Lung (tissue), 16 donors: ENCODE measurements around the gene LOXL4. TPM values are rescaled to one million over a fixed set of nuclear protein-coding genes. Genes with fewer than 3 reads are reported as not detected.

ENCODE experiments used
- ATAC-seq: fragments of 200-7000 bp; cut with Tn5 transposase; one replicate; pipeline ENCODE4 v1.9.1; 2020; ENCODE audit warnings: moderate number of reproducible peaks; ENCODE audit not compliant: insufficient read depth, low FRiP score
- DNase-seq, 3 donors: peaks; one replicate each; pipeline ENCODE4 v3.0.0-alpha.2; 2013 to 2017
- H3K27ac ChIP-seq, 2 donors: one replicate each; pipeline ENCODE4 v1.5.1; 2013; ENCODE audit warnings: mild to moderate bottlenecking in 2 of 2, moderate library complexity in 2 of 2, control low read depth in 1 of 2, inconsistent platforms in 1 of 2, low read depth in 1 of 2, low read length in 1 of 2
- H3K27me3 ChIP-seq, 3 donors: one replicate each; pipeline ENCODE4 v1.5.1; 2013; ENCODE audit warnings: low read length in 2 of 3; ENCODE audit not compliant: control insufficient read depth in 3 of 3, insufficient read depth in 3 of 3
- H3K36me3 ChIP-seq, 4 donors: one replicate each; pipeline ENCODE4 v1.5.1; 2013; ENCODE audit warnings: low read length in 4 of 4, mild to moderate bottlenecking in 1 of 4, moderate library complexity in 1 of 4; ENCODE audit not compliant: control insufficient read depth in 4 of 4, insufficient read depth in 4 of 4
- H3K4me1 ChIP-seq, 5 donors: one replicate each; pipeline ENCODE4 v1.5.1; 2013; ENCODE audit warnings: low read length in 5 of 5, mild to moderate bottlenecking in 2 of 5, moderate library complexity in 1 of 5; ENCODE audit not compliant: control insufficient read depth in 5 of 5, insufficient read depth in 5 of 5
- H3K4me3 ChIP-seq: one replicate; pipeline ENCODE4 v1.5.1; 2013; ENCODE audit warnings: mild to moderate bottlenecking, control low read depth, moderate library complexity
- H3K9ac ChIP-seq, 2 donors: one replicate each; pipeline ENCODE4 v1.5.1; 2013; ENCODE audit warnings: low read length in 2 of 2, control low read depth in 1 of 2; ENCODE audit not compliant: insufficient read depth in 1 of 2
- H3K9me3 ChIP-seq, 4 donors: one replicate each; pipeline ENCODE4 v1.5.1; 2013; ENCODE audit warnings: low read length in 3 of 4, mild to moderate bottlenecking in 1 of 4, moderate library complexity in 1 of 4; ENCODE audit not compliant: control insufficient read depth in 4 of 4, insufficient read depth in 3 of 4
- WGBS, 2 donors: extraction: QIAGEN DNeasy Blood & Tissue Kit; methylation state at CpG; one replicate each; pipeline ENCODE4 v1.1.7; 2013; 5-methylcytosine and 5-hydroxymethylcytosine counted together
- long read RNA-seq, 5 donors: transcript quantifications; one replicate each; lab custom pipeline, GENCODE V29; 2026
- polyA plus RNA-seq, 2 donors: library from polyadenylated mRNA; stranded (reverse); fragments of 200-250 nt; gene quantifications; one replicate each; pipeline ENCODE4 v1.2.1, GENCODE V29; 2013
- total RNA-seq, 2 donors: library from RNA; depleted of rRNA in 1 of 2; stranded (reverse); fragments of >200 nt in 1 of 2; gene quantifications; one replicate each; pipeline ENCODE4 v1.2.1, GENCODE V29; 2014 to 2021
- TF ChIP-seq, protein P1 (sequence below): IDR thresholded peaks from 2 replicates; pipeline ENCODE4 v1.5.1; 2012; ENCODE audit warnings: mild to moderate bottlenecking; ENCODE audit errors: control extremely low read depth, extremely low read depth
- donor health status: control.
- donor health status: control.
- donor health status: Bipolar disorder and iron deficiency.
- donor health status: healthy.
- donor health status: DM: yes; HTN: yes; CAD: no.

LOXL4 gene
- total RNA-seq (1 to 10 TPM; 3.2 to 3.3 TPM), polyA plus RNA-seq (1 to 10 TPM; 1.6 to 2.0 TPM)
- long read RNA-seq, donor 1 = 0 reads
- long read RNA-seq, donor 2, partial matches to known transcripts = 0 of 1 reads
- long read RNA-seq, donor 2, other reads (novel, unspliced or antisense) = 0 of 1 reads
- long read RNA-seq, donor 3 = 0 reads
- long read RNA-seq, donor 4 = 0 reads
- long read RNA-seq, donor 5, partial matches to known transcripts = 0 of 2 reads
- long read RNA-seq, donor 5, other reads (novel, unspliced or antisense) = 0 of 2 reads

DNA sequence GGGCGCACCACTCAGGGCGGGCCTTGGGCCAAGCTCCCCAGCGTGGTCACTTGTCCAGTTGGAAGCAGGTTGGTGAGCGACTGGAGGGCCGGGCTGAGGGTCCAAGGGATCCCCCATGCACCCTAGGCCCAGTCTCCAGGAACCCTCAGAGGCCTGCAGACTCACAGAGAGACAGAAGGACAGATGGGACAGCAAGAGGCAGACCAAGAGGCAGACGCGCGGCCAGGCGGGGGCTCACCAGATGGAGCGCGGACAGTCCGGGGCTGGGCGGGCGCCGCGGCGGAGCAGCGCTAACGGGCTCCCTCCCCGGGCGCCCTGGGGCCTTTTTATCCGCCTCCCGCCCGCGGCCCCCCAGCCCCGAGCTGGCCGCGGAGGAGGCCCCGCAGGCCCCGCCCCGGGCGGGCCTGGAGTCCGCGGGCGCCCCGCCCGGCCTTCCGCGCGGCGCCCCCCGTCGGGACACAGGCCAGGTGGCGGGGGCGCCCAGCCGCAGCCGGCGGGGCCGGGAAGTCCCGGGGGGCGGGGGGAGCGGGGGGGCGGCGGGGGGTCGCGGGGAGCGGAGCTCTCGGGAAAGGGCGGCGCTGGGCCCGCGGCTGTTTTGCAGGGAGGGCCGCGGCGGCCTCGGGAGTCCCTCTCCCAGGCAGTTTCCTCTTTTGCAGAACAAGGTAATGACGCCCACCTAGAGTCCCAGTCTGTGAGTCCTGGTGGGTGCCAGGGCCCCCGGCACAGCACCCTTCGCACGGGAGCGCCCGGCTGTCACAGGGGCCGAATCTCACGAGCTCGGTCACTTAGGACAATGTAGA is at the start of gene LOXL4:
Gene LOXL4, minus strand, starts transcription at position 301 of the 800 bp plus-strand sequence. CDS start 5,175 bp downstream, outside the sequence.
- Histone ChIP-seq H3K9ac (peak within 1 kb of the TSS; percentile 25 to 48), H3K4me1 (peaks cover 3 to 22% (median 5%) of the 10 kb centered on the region in 5 donors)

DNA sequence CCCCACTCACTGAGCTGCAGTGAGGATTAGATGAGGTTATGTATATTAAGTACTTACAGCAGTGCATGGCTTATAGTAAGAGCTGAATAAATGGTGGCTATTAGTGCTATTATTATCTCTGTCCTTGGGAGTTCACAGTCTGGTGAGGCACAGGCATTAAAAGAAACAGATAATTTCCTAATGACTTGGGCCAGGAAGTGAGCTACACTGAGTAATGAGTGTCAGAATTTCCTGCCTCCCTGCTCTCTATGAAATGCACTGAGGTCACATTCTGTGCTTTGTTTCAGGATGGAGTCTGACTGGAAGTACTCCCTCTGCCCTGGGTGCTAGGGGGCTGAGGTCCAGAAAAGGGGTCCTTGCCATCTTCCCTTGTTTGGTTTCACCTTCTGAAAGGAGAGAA is 48.7 kb upstream of the LOXL4 start:
- no peaks in the 10 kb centered on the region for H3K27me3 ChIP-seq
- TF ChIP-seq, protein P1, sequence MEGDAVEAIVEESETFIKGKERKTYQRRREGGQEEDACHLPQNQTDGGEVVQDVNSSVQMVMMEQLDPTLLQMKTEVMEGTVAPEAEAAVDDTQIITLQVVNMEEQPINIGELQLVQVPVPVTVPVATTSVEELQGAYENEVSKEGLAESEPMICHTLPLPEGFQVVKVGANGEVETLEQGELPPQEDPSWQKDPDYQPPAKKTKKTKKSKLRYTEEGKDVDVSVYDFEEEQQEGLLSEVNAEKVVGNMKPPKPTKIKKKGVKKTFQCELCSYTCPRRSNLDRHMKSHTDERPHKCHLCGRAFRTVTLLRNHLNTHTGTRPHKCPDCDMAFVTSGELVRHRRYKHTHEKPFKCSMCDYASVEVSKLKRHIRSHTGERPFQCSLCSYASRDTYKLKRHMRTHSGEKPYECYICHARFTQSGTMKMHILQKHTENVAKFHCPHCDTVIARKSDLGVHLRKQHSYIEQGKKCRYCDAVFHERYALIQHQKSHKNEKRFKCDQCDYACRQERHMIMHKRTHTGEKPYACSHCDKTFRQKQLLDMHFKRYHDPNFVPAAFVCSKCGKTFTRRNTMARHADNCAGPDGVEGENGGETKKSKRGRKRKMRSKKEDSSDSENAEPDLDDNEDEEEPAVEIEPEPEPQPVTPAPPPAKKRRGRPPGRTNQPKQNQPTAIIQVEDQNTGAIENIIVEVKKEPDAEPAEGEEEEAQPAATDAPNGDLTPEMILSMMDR = no peak
- peaks cover 0 to 9% (median 3%) of the 10 kb centered on the region in 5 donors for H3K4me1 ChIP-seq
- ATAC-seq (no peak), DNase-seq (peak in 1 of 3 donors; percentile 45)
- H3K27ac ChIP-seq = peak overlapping the region in 1 of 2 donors; percentile 83
- H3K4me3 ChIP-seq = no peak overlapping the region
- H3K9ac ChIP-seq = no peak overlapping the region
- no peaks in the 10 kb centered on the region for H3K9me3 ChIP-seq
- H3K36me3 ChIP-seq = no peaks in the 10 kb centered on the region

More for the DNA sequence above, at the start of gene LOXL4:
- Histone ChIP-seq H3K9me3 (no peaks in the 10 kb centered on the region), H3K27ac (peak within 1 kb of the TSS; percentile 65 to 82), H3K4me3 (peak within 1 kb of the TSS; percentile 29), H3K27me3 (no peaks in the 10 kb centered on the region), H3K36me3 (no peaks in the 10 kb centered on the region)
- 4 to 9% methylated on average over 44 to 75 of the region's 75 CpGs for WGBS, 2 donors
- TF ChIP-seq, protein P1 = no peak
- DNase-seq (peak; percentile 48 to 71 (median 52)), ATAC-seq (peak; percentile 23)

GRCh38 chr10:98316170-98316569 is 48.2 kb upstream of the LOXL4 start:
- H3K9me3 ChIP-seq = no peaks in the 10 kb centered on the region
- no peak for ATAC-seq
- H3K27ac ChIP-seq = peak overlapping the region in 1 of 2 donors; percentile 71
- no peak overlapping the region for H3K4me3 ChIP-seq
- WGBS, 2 donors = 43 to 54% methylated on average over 5 of the region's 5 CpGs
- DNase-seq = no peak
- H3K4me1 ChIP-seq = peaks cover 0 to 9% (median 1%) of the 10 kb centered on the region in 5 donors
- H3K27me3 ChIP-seq = no peaks in the 10 kb centered on the region
- TF ChIP-seq, protein P1 = no peak
- no peak overlapping the region for H3K9ac ChIP-seq
- H3K36me3 ChIP-seq = no peaks in the 10 kb centered on the region
